DMS79 treated with DMSO at 0.1 percent for 48 hours (cell line): ENCODE data around the gene ARMC5.
"Not testable (repeated sequence)": the region's sequence is repeated elsewhere in the genome, so short reads cannot be mapped to it uniquely, and the experiment has no call there.

Source experiments
- DNase-seq: peaks from one replicate; lab custom pipeline; 2025; lab: John Stamatoyannopoulos, UW

Gene ARMC5

DNA sequence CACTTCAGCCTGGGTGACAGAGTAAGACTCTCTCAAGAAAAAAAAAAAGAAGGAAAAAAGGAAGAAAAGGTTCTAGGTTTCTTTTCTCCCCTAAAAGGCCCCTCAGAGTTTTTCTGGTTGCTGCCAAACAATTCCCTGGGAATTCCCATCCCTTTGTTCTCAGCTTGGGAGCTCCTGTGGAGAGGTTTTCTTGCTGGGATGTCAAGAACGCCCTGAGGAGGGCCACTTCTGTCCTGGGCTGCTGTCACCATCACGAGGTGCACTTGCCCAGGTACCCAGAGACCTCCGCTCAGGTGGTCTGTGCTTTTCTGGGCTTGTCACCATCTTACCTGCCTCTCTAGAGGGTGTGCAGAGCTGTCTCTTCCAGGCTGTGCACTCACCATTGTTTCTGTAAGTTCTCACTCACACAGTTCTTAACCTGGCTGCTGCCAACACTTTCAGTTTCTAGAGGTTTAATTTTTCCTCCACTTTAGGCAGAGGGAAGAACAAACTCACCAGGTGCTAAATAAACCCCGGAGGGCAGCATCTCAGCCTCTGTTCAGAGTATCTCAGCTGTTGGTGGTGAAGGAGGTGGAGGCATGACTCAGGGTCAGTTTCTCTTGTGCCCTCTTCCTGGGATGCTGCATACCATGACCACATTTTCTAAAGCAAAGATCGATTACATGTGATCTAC, 28.8 kb upstream of the ARMC5 start:
- DNase-seq: no peak

DNA sequence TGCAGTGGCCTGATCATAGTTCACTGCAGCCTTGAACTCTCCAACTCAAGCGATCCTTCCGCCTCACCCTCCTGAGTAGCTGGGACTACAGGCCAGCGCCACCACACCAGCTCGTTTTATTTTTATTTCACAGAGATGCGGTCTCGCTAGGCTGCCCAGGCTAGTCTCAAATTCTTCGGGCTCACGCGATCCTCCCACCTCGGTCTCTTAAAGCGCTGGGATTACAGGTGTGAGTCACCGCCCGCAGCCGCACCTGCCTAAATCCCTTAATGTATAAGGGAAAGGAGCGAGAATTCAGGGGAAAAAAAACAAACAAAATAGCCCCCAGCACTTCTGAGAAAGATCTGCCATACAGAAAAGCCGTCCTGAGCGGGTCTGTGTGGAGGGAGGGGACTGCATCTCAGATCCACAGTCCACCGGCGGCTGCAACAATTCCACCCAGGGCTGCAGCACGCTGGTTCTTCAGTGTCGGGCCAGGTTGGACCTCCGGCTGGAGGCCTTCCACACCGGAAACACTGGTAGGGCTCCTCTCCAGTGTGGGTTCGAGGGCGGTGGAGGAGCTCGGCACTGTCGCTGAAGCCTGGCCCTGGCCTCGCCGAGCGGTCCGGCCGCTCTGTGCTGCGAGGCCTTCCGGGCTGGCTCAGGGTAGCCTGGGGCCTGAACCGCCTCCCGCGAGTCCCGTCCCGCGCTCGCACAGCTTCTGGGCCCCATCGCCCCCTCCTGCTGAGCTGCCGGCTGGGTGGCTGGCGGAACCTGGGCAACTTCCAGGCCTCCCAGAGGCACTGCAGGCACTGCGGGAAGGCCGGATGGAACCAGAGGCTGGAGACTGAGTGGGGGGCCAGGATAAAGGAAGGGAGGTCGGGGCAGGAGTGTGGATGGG, 23.7 kb upstream of the ARMC5 start:
- no peak for DNase-seq

DNA sequence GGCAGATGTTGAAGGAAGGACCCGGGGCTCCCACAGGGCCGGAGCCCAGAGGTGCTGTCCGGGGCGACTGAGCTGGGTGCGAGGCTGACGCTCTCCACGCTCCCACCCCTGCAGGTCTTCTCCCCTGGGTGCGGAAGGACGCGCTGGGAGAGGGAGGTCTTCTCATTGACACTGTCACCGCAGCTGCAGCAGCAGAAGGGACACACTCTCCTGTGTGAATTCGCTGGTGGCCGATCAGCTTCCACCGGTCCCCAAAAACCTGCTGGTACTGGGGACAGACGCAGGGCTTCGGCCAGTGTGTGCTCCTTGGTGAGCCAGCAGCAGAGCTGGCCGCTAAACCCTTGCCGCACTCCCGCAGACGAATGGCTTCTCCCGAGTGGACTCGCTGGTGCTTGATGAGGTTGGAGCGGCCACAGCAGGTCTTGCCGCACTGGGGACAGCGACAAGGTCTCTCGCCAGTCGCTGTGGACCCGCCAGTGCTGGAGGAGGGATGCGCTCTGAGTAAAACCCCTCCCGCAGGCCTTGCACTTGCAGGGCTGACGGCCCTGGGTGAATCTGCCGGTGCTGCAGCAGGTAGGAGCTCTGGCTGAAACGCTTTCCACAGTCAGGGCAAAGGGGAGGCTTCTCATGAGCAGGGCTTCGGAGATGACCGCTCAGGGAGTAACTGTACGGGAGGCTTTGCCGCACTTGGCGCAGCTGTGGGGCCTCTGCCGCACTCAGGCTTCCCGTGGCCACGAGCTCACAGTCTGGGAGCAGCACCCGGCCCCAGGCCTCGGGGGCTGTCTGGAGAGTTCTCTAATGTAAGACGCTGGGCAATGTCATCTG, 22.9 kb upstream of the ARMC5 start:
- DNase-seq: no peak

DNA sequence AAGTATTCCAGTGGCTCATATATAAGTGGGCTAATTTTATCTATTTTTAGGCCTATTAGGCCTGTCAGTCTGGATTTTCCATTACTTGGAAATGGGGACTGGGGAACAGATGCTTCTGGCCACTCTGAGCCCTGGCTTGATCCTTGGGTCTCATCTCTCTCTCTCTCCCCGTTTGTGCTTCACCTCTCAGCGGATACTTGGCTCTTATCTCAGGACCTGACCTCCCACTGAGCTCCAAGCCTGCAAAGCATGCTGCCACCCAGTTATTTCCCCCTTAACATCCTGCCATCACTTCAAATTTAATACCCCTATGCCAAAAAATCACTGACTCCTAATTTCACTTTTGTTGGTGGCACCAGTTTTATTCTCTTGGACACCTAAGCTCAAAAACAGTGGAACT, 20.9 kb upstream of the ARMC5 start:
- no peak for DNase-seq

DNA sequence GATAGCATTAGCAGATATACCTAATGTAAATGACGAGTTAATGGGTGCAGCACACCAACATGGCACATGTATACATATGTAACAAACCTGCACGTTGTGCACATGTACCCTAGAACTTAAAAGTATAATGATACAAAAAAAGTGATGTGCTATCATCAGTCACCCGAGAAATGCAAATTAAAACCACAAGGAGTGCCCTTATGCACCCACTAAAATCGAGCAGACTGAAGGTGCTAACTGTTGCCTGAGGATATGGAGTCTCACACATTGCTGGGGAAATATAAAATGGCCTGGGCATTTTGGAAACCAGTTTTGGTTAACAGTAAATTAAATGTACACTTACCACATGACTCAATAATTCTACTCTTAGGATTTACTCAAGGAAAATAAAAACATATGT, 20.3 kb upstream of the ARMC5 start:
- not testable (repeated sequence) for DNase-seq

DNA sequence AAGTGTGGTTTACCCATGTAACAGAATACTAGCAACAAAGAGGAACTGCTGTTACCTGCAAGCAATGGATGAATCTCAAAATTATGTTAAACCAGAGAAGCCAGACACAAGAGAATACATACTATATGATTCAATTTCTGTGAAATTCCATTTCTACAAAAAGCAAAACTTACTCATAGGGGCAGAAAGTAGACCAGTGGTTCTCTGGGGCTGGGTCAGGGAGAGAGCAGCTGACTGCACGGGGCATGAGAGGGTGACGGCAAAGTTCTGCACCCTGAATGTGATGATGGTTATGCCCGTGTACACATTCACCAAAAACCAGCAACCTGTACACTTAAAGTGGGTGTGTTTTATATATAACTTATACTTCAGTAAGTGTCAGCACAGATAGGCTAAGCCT, 19.8 kb upstream of the ARMC5 start:
- DNase-seq: no peak

DNA sequence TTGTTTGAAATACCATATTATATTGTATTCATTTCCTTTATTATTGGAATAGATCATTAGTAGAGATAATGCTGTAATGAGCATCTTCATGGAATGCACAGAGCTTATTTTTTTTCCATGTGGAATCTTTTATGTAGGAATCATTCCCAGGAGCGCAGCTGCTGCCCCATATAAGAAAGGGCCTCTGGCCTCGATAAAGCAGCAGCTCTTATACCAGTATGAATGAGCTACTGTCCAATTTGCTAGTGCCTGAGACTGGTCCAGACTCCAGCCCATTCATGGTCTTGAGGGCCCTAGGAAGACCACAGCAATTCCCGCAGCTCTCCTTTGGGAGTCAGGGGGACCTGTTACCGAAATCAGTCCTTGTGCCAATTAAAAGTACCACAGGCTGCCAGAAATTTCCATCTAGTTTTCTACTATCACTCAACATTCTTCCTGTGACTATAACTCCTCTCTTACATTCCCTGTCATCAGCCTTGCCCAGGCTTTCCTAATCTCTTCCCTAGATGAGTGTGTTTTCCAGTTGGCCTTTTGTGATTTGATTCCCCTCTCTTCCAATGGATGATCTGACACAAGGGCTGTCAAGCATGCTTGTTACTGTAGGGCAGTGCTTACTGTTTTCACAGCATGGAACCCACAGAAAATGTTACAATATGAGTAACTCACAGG, 18.7 kb upstream of the ARMC5 start:
- no peak for DNase-seq

DNA sequence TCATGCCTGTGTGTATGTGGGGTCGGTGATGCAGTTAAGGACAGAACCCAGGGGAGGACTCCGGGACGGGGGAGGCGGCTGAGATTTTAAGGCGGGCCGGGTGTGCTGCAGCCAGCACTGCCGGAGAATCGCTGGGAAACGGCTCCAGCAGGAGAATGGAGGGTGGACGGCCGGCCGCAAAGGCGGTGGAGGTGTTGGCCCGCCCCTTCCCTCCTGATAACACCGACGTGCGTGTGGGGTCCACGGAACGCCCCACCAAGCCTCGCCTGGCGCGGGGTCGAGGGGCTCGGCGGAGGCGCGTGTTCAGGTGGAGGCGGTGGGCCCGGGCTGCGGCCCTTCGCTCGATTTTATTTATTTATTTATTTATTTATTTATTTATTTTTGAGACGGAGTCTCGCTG, 17.3 kb upstream of the ARMC5 start:
- DNase-seq: no peak

DNA sequence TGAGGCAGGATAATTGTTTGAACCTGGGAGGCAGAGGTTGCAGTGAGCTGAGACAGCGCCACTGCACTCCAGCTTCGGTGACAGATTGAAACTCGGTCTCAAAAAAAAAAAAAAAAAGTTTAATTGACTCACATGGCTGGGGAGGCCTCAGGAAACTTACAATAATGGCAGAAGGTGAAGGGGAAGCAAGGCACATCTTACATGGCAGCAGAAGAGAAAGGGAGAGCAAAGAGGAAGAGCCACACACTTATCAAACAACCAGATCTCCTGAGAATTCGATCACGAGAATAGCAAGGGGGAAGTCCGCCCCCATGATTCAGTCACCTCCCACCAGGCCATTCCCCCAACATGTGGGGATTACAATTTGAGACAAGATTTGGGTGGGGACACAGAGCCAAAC, 13.4 kb upstream of the ARMC5 start:
- not testable (repeated sequence) for DNase-seq

DNA sequence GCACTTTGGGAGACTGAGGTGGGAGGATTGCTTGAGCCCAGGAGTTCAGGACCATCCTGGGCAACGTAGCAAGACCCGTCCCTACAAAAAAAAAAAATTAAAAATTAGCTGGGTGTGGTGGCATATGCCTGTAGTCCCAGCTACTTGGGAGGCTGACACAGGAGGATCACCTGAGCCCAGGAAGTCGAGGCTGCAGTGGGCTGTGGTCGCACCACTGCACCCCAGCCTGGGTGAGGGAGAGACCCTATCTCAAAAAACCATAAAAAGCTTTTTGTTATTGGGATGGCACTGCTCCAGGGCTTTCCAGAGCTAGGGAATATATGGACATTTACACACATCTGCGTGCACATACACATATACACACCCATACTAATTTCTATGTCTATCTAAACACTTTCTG, 8.1 kb upstream of the ARMC5 start:
- DNase-seq: no peak

DNA sequence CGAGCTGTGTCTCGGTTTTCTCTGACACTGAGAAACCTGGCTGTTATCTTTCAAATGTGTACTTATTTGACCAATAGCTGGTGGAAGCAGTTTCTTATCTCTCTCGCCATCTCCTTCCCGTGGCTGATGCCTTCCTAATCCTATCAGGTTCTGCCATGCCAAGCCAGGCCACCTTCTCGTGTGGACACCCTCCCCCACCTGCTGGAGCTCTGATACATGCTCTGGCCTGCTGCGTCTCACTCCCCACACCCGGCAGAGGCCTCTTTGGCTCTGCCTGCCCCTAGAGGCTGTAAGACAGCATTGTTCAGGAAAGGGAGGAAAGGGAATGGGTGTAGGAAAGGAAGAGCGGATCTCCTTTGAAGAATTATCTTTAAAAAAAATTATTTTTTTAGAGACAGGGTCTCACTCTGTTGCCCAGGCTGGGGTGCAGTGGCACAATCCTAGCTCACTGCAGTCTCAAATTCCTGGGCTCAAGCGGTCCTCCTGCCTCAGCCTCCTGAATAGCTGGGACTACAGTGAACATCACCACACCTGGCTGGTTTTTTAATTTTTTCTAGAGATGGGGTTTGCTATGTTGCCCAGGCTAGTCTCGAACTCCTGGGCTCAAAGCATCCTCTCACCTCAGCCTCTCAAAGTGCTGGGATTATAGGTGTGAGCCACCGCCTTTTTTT, 7.5 kb upstream of the ARMC5 start:
- peak; percentile 6 for DNase-seq

DNA sequence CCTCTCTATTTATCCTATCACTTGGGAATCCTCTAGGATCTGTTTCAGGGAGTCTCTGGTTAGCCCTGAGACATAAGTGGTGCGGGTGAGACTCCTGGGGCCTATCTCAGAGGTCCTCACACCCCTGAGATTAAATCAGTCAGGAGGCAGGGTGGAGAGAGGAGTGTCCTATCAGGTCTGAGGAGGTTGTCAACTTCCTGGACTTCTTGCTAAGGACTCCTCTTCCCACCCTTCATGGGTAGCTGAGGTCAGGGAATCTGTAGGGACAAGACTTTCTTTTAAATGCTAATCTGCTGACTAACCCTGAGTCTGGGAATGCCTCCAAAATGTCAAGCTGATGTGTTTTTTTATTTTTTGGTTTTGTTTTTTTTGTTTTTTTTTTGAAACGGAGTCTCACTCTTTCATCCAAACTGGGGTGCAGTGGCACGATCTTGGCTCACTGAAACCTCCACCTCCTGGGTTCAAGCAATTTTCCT, 6.6 kb upstream of the ARMC5 start:
- no peak for DNase-seq

DNA sequence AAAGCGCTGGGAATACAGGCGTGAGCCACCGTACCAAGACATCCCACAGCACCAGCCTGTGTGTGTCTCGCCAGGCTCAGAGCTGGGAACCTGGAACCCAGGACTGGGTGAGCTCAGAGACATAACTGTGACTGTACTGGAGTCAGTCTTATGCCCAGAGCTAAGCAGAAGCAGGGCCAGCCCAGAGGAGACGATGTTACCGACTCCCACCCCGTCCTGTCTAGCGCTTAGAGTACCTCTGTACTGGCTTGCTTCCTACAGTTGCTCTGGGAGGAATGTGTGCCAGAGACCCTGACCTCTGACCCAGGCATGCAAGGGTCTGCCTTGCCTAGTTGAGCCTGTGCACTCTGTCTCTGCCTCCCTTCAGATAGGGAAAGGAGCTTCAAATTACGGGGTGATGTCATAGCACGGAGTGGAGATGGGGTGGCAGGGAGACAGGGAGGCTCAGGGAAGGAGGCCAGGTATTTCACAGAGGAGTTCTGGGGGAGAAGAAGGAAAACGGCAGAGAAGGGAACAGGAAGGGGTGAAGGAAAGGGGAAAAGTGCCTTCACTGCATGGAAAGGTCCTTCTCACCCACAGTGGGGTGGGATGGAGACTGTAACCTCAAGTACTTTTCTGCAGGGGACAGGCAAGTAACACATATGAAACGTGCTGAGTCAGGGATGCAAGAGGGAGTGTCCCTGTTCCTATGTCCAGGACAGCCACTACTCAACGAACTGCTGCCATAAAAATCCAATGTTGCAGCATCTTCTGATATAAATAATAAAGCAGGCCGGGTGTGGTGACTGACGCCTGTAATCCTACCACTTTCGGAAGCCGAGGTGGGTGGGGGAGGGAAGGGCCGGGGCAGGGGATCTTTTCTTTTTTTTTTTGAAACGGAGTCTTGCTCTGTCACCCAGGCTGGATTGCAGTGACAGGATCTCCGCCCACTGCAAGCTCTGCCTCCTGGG, 5.8 kb upstream of the ARMC5 start:
- DNase-seq: no peak

DNA sequence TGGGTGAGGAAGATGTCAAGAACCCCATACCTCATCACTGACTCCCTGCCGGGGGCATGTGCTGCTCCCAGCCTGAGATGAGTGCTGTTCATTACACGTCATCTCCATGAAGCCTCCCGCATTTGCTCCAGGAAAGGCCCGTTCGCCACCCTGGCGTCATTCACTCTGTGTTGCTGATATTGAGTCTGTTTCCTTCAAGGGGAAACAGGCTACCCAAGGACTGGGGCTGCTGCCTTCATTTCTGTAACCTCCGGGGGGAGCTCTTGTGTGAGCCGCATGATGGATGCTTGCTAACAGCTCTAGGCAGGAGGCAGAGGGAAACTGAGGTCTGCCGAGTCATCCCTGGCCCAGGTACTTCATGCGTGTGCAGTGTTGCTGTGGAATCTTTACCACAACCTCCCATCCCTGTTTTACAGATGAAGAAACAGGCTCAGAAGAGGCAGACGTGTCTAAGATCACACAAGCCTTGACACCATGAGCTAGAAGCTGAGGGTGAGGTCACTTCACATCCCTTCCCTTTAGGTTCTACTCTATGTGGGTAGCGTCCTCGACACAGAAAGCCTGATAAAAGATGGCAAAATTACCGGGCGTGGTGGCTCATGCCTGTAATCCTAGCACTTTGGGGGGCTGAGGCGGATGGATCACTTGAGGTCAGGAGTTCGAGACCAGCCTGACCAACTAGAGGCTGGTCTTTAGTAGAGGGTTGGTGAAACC, 3.5 kb upstream of the ARMC5 start:
- DNase-seq: no peak

DNA sequence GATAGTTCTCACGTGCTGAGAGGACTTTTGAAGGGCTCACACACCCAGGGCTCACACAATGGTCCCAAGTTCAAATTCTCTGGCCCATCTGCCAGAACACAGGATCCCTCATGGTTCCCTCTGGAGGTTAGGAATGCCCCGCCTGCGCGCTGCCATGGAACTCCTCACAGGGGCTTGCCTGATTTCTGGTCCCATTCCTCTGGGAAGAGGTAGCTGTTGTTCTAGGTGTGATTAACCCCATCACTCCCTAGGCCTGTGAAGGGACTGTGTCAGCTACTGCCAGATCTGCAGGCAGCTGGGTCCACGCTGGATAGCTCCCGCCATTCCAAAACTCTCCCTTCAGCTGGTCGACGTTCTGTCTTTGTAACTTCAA, 2.3 kb upstream of the ARMC5 start:
- DNase-seq: no peak

DNA sequence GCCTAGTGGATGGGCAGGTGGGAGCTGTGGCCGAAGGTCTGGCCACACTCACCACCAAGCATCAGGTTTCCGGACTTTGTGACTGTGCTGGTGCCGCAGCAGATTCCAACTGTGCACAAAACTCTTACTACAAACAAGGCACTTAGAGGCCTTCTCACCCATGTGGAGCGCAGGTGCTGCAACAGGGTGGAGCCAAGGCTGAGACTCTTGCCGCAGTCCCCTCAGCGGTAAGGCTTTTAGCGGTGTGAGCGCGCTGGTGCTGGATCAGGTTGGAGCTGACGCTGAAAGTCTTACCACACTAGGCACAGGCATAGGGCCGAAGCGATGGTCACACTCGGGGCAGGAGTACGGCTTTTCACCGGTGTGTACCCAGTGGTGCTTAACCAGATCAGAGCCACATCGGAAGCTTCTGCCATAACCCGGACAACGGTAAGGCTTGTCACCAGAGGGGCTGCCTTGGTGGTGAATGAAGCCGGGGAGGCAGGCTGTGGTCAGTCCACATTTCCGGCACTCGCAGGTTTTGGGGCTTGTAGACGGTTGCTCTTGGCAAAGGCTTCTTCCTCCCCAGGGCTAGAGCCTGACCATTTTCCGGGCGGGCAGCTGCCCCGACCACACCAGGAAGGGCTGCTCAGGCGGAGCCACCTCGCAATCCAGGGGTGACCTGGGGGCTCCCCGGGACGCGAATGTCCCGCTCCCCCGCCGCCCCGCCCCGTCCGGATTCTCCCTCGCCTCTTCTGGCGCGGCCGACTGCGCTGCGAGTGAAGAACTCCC, 1.0 kb upstream of the ARMC5 start:
- peak; percentile 69 for DNase-seq

DNA sequence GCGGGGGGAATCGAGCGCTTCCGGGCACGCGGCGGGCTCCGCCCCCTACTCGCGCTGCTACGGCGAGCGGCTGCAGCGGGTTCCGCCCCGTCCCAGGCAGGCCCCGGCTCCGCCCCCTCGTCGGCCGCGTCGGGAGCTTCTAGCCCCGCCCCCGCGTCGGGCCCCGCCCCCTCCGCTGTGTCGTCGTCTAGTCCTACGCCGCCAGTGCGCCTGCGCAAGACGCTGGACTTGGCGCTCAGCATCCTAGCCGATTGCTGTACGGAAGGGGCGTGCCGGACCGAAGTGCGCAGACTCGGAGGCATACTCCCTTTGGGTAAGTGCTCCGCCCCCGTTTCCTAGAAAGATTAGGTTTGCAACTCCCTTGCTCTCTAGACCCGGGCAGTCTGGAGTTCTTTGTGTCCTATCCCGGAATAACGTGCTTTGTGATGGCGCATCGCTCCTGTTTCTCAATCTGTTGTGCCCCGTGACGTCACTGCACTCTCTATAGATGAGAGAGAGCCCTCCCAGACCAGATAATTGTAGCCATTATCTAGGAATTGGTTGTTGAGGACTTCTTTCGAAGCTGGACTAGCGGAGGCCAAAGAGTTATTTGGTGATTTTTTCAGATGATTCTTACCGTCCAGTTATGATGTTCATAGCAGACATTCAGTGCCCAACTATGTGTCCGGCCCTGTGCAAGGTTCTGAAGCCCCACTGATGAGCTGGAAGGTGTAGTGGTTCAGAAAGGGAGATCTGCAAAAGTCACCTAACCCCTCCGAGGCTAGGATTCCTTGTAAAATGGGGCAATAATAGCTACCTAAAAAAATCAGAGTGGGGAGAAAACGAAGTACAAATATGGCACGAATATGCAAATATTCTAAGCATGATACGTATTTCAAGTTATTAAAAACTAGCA, 633 bp downstream of the ARMC5 start:
- DNase-seq: peak; percentile 97

DNA sequence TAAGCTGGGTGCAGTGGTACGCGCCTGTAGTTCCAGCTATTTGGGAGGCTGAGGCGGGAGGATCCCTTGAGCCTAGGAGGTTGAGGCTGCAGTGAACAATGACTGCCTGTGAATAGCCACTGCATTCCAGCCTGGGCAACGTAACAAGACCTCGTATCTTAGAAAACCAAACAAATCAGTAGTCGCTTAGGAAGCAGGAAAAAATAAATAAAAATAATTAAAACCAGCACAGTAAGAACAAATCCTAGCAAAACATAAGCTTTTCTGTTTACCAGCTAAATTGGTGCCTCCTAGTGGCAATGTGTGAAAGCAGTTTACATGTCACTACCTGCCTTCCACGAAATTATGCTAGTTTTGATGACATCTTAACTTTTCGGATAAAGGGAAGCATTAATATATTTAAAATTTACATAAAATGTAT, 1.3 kb downstream of the ARMC5 start:
- DNase-seq: peak; percentile 18
